Measurements from ENCODE around the gene TMEM178B. TPM values are rescaled to one million over a fixed set of nuclear protein-coding genes. Genes with fewer than 3 reads are reported as not detected.

Gene TMEM178B
- total and polyA plus RNA-seq, 2 donors (not counting 1 experiment from before 2014, with no cell fraction given) = 0.28 to 0.96 TPM

DNA sequence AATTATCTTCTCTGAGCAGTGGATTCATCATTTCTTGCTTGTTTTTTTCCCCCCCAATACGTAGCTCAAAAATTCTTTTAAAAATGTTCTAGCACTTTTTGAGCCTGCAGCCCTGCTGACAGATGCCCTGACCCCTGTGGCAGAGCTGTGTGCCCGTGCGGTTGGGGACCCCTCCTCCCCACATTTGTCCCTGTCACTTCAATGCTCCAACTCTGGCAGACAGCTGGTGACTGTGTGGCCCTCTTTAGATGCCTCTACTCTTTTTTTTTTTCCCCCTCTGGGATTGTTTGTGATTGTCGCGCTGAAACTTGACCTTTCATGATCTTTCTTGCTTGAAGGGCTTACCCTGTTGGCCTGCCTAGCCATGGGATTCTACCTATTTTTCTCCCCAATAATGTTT, 214.1 kb downstream of the TMEM178B start:
- H3K4me1 Mint-ChIP-seq = peaks cover 6% of the 10 kb centered on the region
- Histone ChIP-seq H3K27me3 (replicated peaks in 1 of 4; ENCODE audit: control extremely low read depth in 1 of 4, control insufficient read depth in 3 of 4, insufficient read depth in 4 of 4, low read length in 3 of 4) (no peaks in the 10 kb centered on the region), H3K4me1 (ENCODE audit: control insufficient read depth in 2 of 2, insufficient read depth in 2 of 2, low read length in 2 of 2) (peaks cover 0 to 6% of the 10 kb centered on the region in 2 donors), H3K36me3 (replicated peaks in 1 of 2; ENCODE audit: control extremely low read depth in 1 of 2, control insufficient read depth in 1 of 2, extremely low read depth in 1 of 2, insufficient read depth in 2 of 2, low read length in 1 of 2) (no peaks in the 10 kb centered on the region), H3K4me3 (ENCODE audit: control extremely low read depth in 1 of 5, extremely low read depth in 1 of 5, insufficient read depth in 1 of 5, low read depth in 2 of 5, low read length in 4 of 5) (no peak overlapping the region), H3K9ac (ENCODE audit: low read length) (no peak overlapping the region), H3K4me2 (replicated peaks; ENCODE audit: low read depth, low read length, poor library complexity, severe bottlenecking) (no peak overlapping the region), H3K9me3 (ENCODE audit: control extremely low read depth in 1 of 3, control insufficient read depth in 2 of 3, insufficient read depth in 1 of 3, low read length in 2 of 3) (peaks cover 0 to 6% (median 0%) of the 10 kb centered on the region in 3 donors), H4K20me1 (ENCODE audit: control insufficient read depth, insufficient read depth, low read length, poor library complexity, severe bottlenecking) (no peaks in the 10 kb centered on the region), H3K27ac (ENCODE audit: low read length in 2 of 2) (no peak overlapping the region), H2AFZ (ENCODE audit: insufficient read depth, low read depth, low read length, poor library complexity, severe bottlenecking) (no peak overlapping the region), H3K79me2 (ENCODE audit: control insufficient read depth, insufficient read depth, low read length) (no peaks in the 10 kb centered on the region)
- DNase-seq (no peak), ATAC-seq (ENCODE audit: low read depth) (no peak)
- 76% methylated on average over 5 of the region's 5 CpGs for WGBS (ENCODE audit: insufficient coverage)
- peaks cover 23% of the 10 kb centered on the region for H3K27me3 Mint-ChIP-seq
- no peaks in the 10 kb centered on the region for H3K9me3 Mint-ChIP-seq (ENCODE audit: insufficient read depth)
- no peak overlapping the region for H3K27ac Mint-ChIP-seq
- intact Hi-C loops (cut with micrococcal nuclease) = no loop called here
- TF ChIP-seq EZH2 (IDR thresholded peaks at IDR 0.05; ENCODE audit: borderline replicate concordance, insufficient read depth, low read depth, low read length, poor library complexity, severe bottlenecking) = no peak
- POLR2A ChIA-PET = no interaction called here
- CTCF ChIA-PET = interaction anchor here (0.6 kb wide), 1 partner anchor 381 kb away, joined by 3 read pairs; no protein-coding TSS in a partner anchor
- H3K4me3 Mint-ChIP-seq = no peak overlapping the region

GRCh38 chr7:141288626-141289025, 214.8 kb downstream of the TMEM178B start:
- Mint-ChIP-seq H3K4me1 (peaks cover 6% of the 10 kb centered on the region), H3K27ac (no peak overlapping the region), H3K27me3 (peaks cover 20% of the 10 kb centered on the region), H3K4me3 (no peak overlapping the region), H3K9me3 (ENCODE audit: insufficient read depth) (no peaks in the 10 kb centered on the region)
- H3K4me1 ChIP-seq (ENCODE audit: control insufficient read depth in 2 of 2, insufficient read depth in 2 of 2, low read length in 2 of 2) = peaks cover 0 to 6% of the 10 kb centered on the region in 2 donors
- peaks cover 0 to 6% (median 0%) of the 10 kb centered on the region in 3 donors for H3K9me3 ChIP-seq (ENCODE audit: control extremely low read depth in 1 of 3, control insufficient read depth in 2 of 3, insufficient read depth in 1 of 3, low read length in 2 of 3)
- ChIA-PET POLR2A (no interaction called here), CTCF (no interaction called here)
- intact Hi-C loops (cut with micrococcal nuclease) = no loop called here
- H4K20me1 ChIP-seq (ENCODE audit: control insufficient read depth, insufficient read depth, low read length, poor library complexity, severe bottlenecking) = no peaks in the 10 kb centered on the region
- no peak overlapping the region for H3K4me2 ChIP-seq (replicated peaks; ENCODE audit: low read depth, low read length, poor library complexity, severe bottlenecking)
- H3K36me3 ChIP-seq (replicated peaks in 1 of 2; ENCODE audit: control extremely low read depth in 1 of 2, control insufficient read depth in 1 of 2, extremely low read depth in 1 of 2, insufficient read depth in 2 of 2, low read length in 1 of 2) = no peaks in the 10 kb centered on the region
- TF ChIP-seq CTCF (IDR thresholded peaks at IDR 0.05) (no peak), EZH2 (IDR thresholded peaks at IDR 0.05; ENCODE audit: borderline replicate concordance, insufficient read depth, low read depth, low read length, poor library complexity, severe bottlenecking) (no peak)
- no peak overlapping the region for H3K27ac ChIP-seq (ENCODE audit: low read length in 2 of 2)
- no peaks in the 10 kb centered on the region for H3K79me2 ChIP-seq (ENCODE audit: control insufficient read depth, insufficient read depth, low read length)
- no peak for ATAC-seq (ENCODE audit: low read depth)
- H2AFZ ChIP-seq (ENCODE audit: insufficient read depth, low read depth, low read length, poor library complexity, severe bottlenecking) = no peak overlapping the region
- no peak overlapping the region for H3K4me3 ChIP-seq (ENCODE audit: control extremely low read depth in 1 of 5, extremely low read depth in 1 of 5, insufficient read depth in 1 of 5, low read depth in 2 of 5, low read length in 4 of 5)
- H3K9ac ChIP-seq (ENCODE audit: low read length) = no peak overlapping the region
- no peaks in the 10 kb centered on the region for H3K27me3 ChIP-seq (replicated peaks in 1 of 4; ENCODE audit: control extremely low read depth in 1 of 4, control insufficient read depth in 3 of 4, insufficient read depth in 4 of 4, low read length in 3 of 4)
- 98% methylated on average over 7 of the region's 7 CpGs for WGBS (ENCODE audit: insufficient coverage)
- no peak for DNase-seq

Data from B cell (primary cell).